ENCODE results near the gene CYP46A1. TPM values are rescaled to one million over a fixed set of nuclear protein-coding genes. Genes with fewer than 3 reads are reported as not detected.
"Not testable (repeated sequence)": the region's sequence is repeated elsewhere in the genome, so short reads cannot be mapped to it uniquely, and the experiment has no call there.

Gene CYP46A1
- polyA plus RNA-seq, 3 donors, result 1.7 to 5.2 (median 4.1) TPM

- no peak for DNase-seq
Measured at GRCh38 chr14:99656171-99656570, 27.9 kb upstream of the CYP46A1 start.

GRCh38 chr14:99657645-99658155 is 26.4 kb upstream of the CYP46A1 start:
- DNase-seq, result no peak

GRCh38 chr14:99658218-99658845 is 25.8 kb upstream of the CYP46A1 start:
- DNase-seq, result no peak

GRCh38 chr14:99659333-99659741 is 24.8 kb upstream of the CYP46A1 start:
- no peak for DNase-seq

- no peak for DNase-seq
Measured at GRCh38 chr14:99660006-99660566, 24.0 kb upstream of the CYP46A1 start.

GRCh38 chr14:99660794-99661193 is 23.3 kb upstream of the CYP46A1 start:
- no peak for DNase-seq

GRCh38 chr14:99661206-99661605 is 22.9 kb upstream of the CYP46A1 start:
- not testable (repeated sequence) for DNase-seq

- no peak for DNase-seq
Measured at GRCh38 chr14:99662846-99663245, 21.3 kb upstream of the CYP46A1 start.

- DNase-seq, result no peak
Measured at GRCh38 chr14:99663386-99664057, 20.6 kb upstream of the CYP46A1 start.

GRCh38 chr14:99664058-99664936 is 19.8 kb upstream of the CYP46A1 start:
- no peak for DNase-seq

GRCh38 chr14:99664937-99665273 is 19.2 kb upstream of the CYP46A1 start:
- DNase-seq, result no peak

- DNase-seq, result no peak
Measured at GRCh38 chr14:99666533-99666932, 17.6 kb upstream of the CYP46A1 start.

- DNase-seq, result no peak
Measured at GRCh38 chr14:99667045-99667444, 17.1 kb upstream of the CYP46A1 start.

- no peak for DNase-seq
Measured at GRCh38 chr14:99667821-99668220, 16.3 kb upstream of the CYP46A1 start.

GRCh38 chr14:99668307-99669295 is 15.5 kb upstream of the CYP46A1 start:
- DNase-seq, result no peak

- no peak for DNase-seq
Measured at GRCh38 chr14:99670361-99671234, 13.5 kb upstream of the CYP46A1 start.

- DNase-seq, result no peak
Measured at GRCh38 chr14:99671235-99672224, 12.6 kb upstream of the CYP46A1 start.

GRCh38 chr14:99672506-99673304 is 11.4 kb upstream of the CYP46A1 start:
- DNase-seq, result no peak
